SK-N-SH treated with all-trans-retinoic acid at 6 μM for 48 hours (cell line): ENCODE measurements around the gene QRSL1.

Experiments used
- ATAC-seq: fragments of 200-7000 bp; cut with Tn5 transposase; 3 replicates; pipeline ENCODE4 v1.9.1; 2020; ENCODE audit warnings: mild to moderate bottlenecking, moderate library complexity
- ARNTL ChIP-seq: fragments of 450-650 bp; formaldehyde crosslinking; IDR thresholded peaks from 2 replicates; pipeline ENCODE4 v1.5.0; 2020; ENCODE audit warnings: low read depth, mild to moderate bottlenecking, moderate library complexity, borderline replicate concordance
- BACH2 ChIP-seq: fragments of 250-450 bp; sonication (Bioruptor Pico); IDR thresholded peaks from 2 replicates; pipeline ENCODE4 v1.9.0; 2021; ENCODE audit warnings: mild to moderate bottlenecking, borderline replicate concordance
- CSDC2 ChIP-seq: fragments of 250-450 bp; sonication (Bioruptor Pico); IDR thresholded peaks from 2 replicates; pipeline ENCODE4 v1.5.0; 2020; ENCODE audit warnings: mild to moderate bottlenecking, moderate library complexity
- ESRRG ChIP-seq: fragments of 250-450 bp; sonication (Bioruptor Pico); IDR thresholded peaks from 2 replicates; pipeline ENCODE4 v1.6.1; 2021; ENCODE audit warnings: mild to moderate bottlenecking
- GLIS3 ChIP-seq: fragments of 250-450 bp; sonication (Bioruptor Pico); IDR thresholded peaks from 2 replicates; pipeline ENCODE4 v1.5.0; 2020; ENCODE audit warnings: mild to moderate bottlenecking, moderate library complexity
- ISL1 ChIP-seq: fragments of 250-450 bp; sonication (Bioruptor Pico); IDR thresholded peaks from 2 replicates; pipeline ENCODE4 v2.1.2; 2022; ENCODE audit warnings: mild to moderate bottlenecking, moderate library complexity
- OSR1 ChIP-seq: fragments of 250-450 bp; sonication (Bioruptor Pico); IDR thresholded peaks from 2 replicates; pipeline ENCODE4 v1.8.0; 2022; ENCODE audit warnings: moderate library complexity, mild to moderate bottlenecking, inconsistent platforms
- PPARA ChIP-seq: fragments of 250-450 bp; sonication (Bioruptor Pico); IDR thresholded peaks from 2 replicates; pipeline ENCODE4 v1.5.0; 2020; ENCODE audit warnings: mild to moderate bottlenecking, borderline replicate concordance
- RARB ChIP-seq: fragments of 250-450 bp; sonication (Bioruptor Pico); IDR thresholded peaks from 2 replicates; pipeline ENCODE4 v1.8.0; 2021; ENCODE audit warnings: mild to moderate bottlenecking, moderate library complexity
- SNAI2 ChIP-seq: fragments of 250-450 bp; sonication (Bioruptor Pico); IDR thresholded peaks from 2 replicates; pipeline ENCODE4 v1.5.0; 2020; ENCODE audit warnings: mild to moderate bottlenecking, moderate library complexity
- TCF4 ChIP-seq: fragments of 250-450 bp; sonication (Bioruptor Pico); IDR thresholded peaks from 2 replicates; pipeline ENCODE4 v1.8.0; 2021; ENCODE audit warnings: mild to moderate bottlenecking, moderate library complexity, borderline replicate concordance
- TOX ChIP-seq: fragments of 250-450 bp; sonication (Bioruptor Pico); IDR thresholded peaks from 2 replicates; pipeline ENCODE4 v1.8.0; 2021; ENCODE audit warnings: mild to moderate bottlenecking, moderate library complexity, borderline replicate concordance
- ZC3H10 ChIP-seq: fragments of 250-450 bp; sonication (Bioruptor Pico); IDR thresholded peaks from 2 replicates; pipeline ENCODE4 v1.5.1; 2021; ENCODE audit warnings: mild to moderate bottlenecking, moderate library complexity
- ZFP30 ChIP-seq: fragments of 450-650 bp; formaldehyde crosslinking; IDR thresholded peaks from 2 replicates; pipeline ENCODE4 v1.5.0; 2022; ENCODE audit warnings: mild to moderate bottlenecking, moderate library complexity
- ZNF565 ChIP-seq: fragments of 450-650 bp; formaldehyde crosslinking; conservative IDR thresholded peaks from 2 replicates; pipeline ENCODE4 v1.5.0; 2020; ENCODE audit warnings: low read depth, mild to moderate bottlenecking, moderate library complexity
- ZNF70 ChIP-seq: fragments of 450-650 bp; formaldehyde crosslinking; IDR thresholded peaks from 2 replicates; pipeline ENCODE4 v1.5.0; 2020; ENCODE audit warnings: mild to moderate bottlenecking, moderate library complexity
- ZNF8 ChIP-seq: fragments of 450-650 bp; formaldehyde crosslinking; IDR thresholded peaks from 2 replicates; pipeline ENCODE4 v1.5.0; 2020; ENCODE audit warnings: mild to moderate bottlenecking, moderate library complexity
- TF ChIP-seq, protein P1 (sequence below): fragments of 250-450 bp; sonication (Bioruptor Pico); IDR thresholded peaks from 2 replicates; pipeline ENCODE4 v1.5.0; 2020; ENCODE audit warnings: mild to moderate bottlenecking, moderate library complexity
- TF ChIP-seq, protein P2 (sequence below): fragments of 250-450 bp; sonication (Bioruptor Pico); IDR thresholded peaks from 2 replicates; pipeline ENCODE4 v1.5.1; 2020; ENCODE audit warnings: low read depth, mild to moderate bottlenecking, moderate library complexity
- TF ChIP-seq, protein P3 (sequence below): fragments of 250-450 bp; sonication (Bioruptor Pico); IDR thresholded peaks from 2 replicates; pipeline ENCODE4 v1.5.1; 2021; ENCODE audit warnings: mild to moderate bottlenecking, moderate library complexity
- TF ChIP-seq, protein P4 (sequence below): fragments of 250-450 bp; sonication (Bioruptor Pico); IDR thresholded peaks from 2 replicates; pipeline ENCODE4 v1.8.0; 2021; ENCODE audit warnings: low read depth, mild to moderate bottlenecking, moderate library complexity, borderline replicate concordance
- TF ChIP-seq, protein P5 (sequence below): fragments of 250-450 bp; sonication (Bioruptor Pico); IDR thresholded peaks from 2 replicates; pipeline ENCODE4 v1.8.0; 2020; ENCODE audit warnings: mild to moderate bottlenecking, moderate library complexity, borderline replicate concordance

The QRSL1 gene

DNA sequence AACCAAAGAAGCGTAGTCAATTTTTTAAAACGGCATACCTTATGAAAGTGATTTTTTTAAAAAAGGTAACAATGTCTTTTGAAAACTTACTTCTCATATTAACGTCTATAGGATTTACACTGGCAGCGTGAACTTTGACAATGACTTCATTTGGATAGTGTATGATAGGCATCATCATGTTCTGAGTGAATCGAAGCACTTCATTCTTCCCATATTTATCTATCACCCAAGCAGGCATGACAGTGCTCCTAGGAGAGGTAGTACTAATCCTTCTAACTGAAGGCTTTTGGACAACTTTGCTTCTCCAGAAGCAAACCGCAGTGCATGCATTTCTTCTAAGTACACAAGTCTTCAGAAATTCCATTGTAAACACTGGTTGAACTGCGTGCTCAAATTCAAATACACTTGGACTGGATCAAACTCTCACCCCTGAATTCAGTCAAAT is 698 bp upstream of the QRSL1 start:
- TF ChIP-seq ZC3H10 (CRISPR knock-in tag) (no peak), CSDC2 (CRISPR knock-in tag) (no peak), RARB (CRISPR knock-in tag) (no peak)
- TF ChIP-seq, protein P1, sequence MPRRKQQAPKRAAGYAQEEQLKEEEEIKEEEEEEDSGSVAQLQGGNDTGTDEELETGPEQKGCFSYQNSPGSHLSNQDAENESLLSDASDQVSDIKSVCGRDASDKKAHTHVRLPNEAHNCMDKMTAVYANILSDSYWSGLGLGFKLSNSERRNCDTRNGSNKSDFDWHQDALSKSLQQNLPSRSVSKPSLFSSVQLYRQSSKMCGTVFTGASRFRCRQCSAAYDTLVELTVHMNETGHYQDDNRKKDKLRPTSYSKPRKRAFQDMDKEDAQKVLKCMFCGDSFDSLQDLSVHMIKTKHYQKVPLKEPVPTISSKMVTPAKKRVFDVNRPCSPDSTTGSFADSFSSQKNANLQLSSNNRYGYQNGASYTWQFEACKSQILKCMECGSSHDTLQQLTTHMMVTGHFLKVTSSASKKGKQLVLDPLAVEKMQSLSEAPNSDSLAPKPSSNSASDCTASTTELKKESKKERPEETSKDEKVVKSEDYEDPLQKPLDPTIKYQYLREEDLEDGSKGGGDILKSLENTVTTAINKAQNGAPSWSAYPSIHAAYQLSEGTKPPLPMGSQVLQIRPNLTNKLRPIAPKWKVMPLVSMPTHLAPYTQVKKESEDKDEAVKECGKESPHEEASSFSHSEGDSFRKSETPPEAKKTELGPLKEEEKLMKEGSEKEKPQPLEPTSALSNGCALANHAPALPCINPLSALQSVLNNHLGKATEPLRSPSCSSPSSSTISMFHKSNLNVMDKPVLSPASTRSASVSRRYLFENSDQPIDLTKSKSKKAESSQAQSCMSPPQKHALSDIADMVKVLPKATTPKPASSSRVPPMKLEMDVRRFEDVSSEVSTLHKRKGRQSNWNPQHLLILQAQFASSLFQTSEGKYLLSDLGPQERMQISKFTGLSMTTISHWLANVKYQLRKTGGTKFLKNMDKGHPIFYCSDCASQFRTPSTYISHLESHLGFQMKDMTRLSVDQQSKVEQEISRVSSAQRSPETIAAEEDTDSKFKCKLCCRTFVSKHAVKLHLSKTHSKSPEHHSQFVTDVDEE (CRISPR knock-in tag): no peak
- ATAC-seq: peak; percentile 50

DNA sequence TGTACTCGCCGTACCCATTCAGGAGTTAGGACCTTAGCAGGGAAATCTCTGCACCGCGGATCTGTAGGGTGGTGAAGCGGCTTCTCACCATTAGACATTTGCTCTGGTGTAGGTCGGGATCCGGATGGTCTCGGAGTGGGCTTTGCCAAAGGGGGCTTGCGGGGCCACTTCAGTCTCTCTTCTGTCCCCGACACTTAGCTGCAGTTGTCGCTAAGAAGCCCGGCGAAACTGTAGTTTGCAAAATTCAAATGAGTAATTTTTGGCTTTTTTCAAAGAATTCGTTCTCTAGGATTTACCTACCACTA is 433 bp downstream of the QRSL1 start:
- ATAC-seq: no peak

DNA sequence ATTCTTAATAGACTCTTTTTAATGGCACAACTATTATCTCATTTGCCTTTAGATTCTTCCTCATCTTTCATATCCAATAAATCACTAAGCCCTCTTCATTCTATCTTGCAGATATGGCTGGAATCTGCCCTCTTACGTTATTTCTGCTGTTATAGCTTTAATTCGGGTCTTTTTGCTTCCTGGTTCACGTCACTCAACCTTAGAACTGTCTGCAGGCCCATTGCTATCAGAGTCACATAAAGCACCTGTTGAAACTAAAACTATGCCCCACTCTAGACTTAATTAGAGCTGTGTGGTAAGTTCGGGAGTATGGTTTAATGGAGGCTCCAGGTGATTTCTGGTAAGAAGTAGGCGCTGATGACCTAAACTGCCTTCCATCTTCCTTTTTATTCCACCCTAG is 988 bp downstream of the QRSL1 start:
- TF ChIP-seq ARNTL (CRISPR knock-in tag) (no peak), ZNF70 (no peak), ESRRG (CRISPR knock-in tag) (no peak), GLIS3 (CRISPR knock-in tag) (no peak), ZFP30 (no peak), RARB (CRISPR knock-in tag) (no peak), CSDC2 (CRISPR knock-in tag) (no peak), ZNF565 (CRISPR knock-in tag) (no peak), ISL1 (CRISPR knock-in tag) (no peak), BACH2 (CRISPR knock-in tag) (no peak), TOX (CRISPR knock-in tag) (no peak), PPARA (CRISPR knock-in tag) (no peak)
- TF ChIP-seq, protein P2, sequence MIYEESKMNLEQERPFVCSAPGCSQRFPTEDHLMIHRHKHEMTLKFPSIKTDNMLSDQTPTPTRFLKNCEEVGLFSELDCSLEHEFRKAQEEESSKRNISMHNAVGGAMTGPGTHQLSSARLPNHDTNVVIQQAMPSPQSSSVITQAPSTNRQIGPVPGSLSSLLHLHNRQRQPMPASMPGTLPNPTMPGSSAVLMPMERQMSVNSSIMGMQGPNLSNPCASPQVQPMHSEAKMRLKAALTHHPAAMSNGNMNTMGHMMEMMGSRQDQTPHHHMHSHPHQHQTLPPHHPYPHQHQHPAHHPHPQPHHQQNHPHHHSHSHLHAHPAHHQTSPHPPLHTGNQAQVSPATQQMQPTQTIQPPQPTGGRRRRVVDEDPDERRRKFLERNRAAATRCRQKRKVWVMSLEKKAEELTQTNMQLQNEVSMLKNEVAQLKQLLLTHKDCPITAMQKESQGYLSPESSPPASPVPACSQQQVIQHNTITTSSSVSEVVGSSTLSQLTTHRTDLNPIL (CRISPR knock-in tag): no peak
- TF ChIP-seq, protein P1 (CRISPR knock-in tag): no peak
- TF ChIP-seq, protein P3, sequence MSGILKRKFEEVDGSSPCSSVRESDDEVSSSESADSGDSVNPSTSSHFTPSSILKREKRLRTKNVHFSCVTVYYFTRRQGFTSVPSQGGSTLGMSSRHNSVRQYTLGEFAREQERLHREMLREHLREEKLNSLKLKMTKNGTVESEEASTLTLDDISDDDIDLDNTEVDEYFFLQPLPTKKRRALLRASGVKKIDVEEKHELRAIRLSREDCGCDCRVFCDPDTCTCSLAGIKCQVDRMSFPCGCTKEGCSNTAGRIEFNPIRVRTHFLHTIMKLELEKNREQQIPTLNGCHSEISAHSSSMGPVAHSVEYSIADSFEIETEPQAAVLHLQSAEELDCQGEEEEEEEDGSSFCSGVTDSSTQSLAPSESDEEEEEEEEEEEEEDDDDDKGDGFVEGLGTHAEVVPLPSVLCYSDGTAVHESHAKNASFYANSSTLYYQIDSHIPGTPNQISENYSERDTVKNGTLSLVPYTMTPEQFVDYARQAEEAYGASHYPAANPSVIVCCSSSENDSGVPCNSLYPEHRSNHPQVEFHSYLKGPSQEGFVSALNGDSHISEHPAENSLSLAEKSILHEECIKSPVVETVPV (CRISPR knock-in tag): no peak
- TF ChIP-seq, protein P4, sequence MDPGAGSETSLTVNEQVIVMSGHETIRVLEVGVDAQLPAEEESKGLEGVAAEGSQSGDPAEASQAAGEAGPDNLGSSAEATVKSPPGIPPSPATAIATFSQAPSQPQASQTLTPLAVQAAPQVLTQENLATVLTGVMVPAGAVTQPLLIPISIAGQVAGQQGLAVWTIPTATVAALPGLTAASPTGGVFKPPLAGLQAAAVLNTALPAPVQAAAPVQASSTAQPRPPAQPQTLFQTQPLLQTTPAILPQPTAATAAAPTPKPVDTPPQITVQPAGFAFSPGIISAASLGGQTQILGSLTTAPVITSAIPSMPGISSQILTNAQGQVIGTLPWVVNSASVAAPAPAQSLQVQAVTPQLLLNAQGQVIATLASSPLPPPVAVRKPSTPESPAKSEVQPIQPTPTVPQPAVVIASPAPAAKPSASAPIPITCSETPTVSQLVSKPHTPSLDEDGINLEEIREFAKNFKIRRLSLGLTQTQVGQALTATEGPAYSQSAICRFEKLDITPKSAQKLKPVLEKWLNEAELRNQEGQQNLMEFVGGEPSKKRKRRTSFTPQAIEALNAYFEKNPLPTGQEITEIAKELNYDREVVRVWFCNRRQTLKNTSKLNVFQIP (CRISPR knock-in tag): no peak
- TF ChIP-seq, protein P5, sequence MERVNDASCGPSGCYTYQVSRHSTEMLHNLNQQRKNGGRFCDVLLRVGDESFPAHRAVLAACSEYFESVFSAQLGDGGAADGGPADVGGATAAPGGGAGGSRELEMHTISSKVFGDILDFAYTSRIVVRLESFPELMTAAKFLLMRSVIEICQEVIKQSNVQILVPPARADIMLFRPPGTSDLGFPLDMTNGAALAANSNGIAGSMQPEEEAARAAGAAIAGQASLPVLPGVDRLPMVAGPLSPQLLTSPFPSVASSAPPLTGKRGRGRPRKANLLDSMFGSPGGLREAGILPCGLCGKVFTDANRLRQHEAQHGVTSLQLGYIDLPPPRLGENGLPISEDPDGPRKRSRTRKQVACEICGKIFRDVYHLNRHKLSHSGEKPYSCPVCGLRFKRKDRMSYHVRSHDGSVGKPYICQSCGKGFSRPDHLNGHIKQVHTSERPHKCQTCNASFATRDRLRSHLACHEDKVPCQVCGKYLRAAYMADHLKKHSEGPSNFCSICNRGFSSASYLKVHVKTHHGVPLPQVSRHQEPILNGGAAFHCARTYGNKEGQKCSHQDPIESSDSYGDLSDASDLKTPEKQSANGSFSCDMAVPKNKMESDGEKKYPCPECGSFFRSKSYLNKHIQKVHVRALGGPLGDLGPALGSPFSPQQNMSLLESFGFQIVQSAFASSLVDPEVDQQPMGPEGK: no peak
- ATAC-seq: no peak

More for the DNA sequence above, 433 bp downstream of the QRSL1 start:
- TF ChIP-seq BACH2 (CRISPR knock-in tag) (no peak), RARB (CRISPR knock-in tag) (no peak), GLIS3 (CRISPR knock-in tag) (no peak), ZFP30 (no peak), CSDC2 (CRISPR knock-in tag) (no peak), ZNF8 (CRISPR knock-in tag) (no peak), TCF4 (CRISPR knock-in tag) (no peak), TOX (CRISPR knock-in tag) (no peak), ISL1 (CRISPR knock-in tag) (no peak), ESRRG (CRISPR knock-in tag) (no peak), ZNF70 (no peak), OSR1 (no peak), SNAI2 (CRISPR knock-in tag) (no peak)
- TF ChIP-seq, protein P3 (CRISPR knock-in tag): no peak
- TF ChIP-seq, all 23 proteins: peak for 0
